Heart left ventricle (tissue), 16 donors: ENCODE results near the gene PTPRM. TPM values are rescaled to one million over a fixed set of nuclear protein-coding genes. Genes with fewer than 3 reads are reported as not detected.
A peak's percentile ranks its signal among the peaks of the same experiment; 100 is the strongest.

ENCODE experiments used
- ATAC-seq, 4 donors: fragments of 200-7000 bp; cut with Tn5 transposase; one replicate each; pipeline ENCODE4 v1.9.1; 2020 to 2022; ENCODE audit warnings: moderate library complexity in 4 of 4, mild to moderate bottlenecking in 3 of 4, moderate number of reproducible peaks in 1 of 4
- DNase-seq, 5 donors: peaks; one replicate each; pipeline ENCODE4 v3.0.0-alpha.2; 2020
- H3K27ac ChIP-seq, 12 donors: fragments of 200-600 bp; sonication (generic) in 4 of 12; one replicate each; pipeline versions ENCODE4 v1.5.0 to v1.8.0; 2016 to 2022; ENCODE audit warnings: mild to moderate bottlenecking in 2 of 12
- H3K27me3 ChIP-seq, 9 donors: fragments of 200-600 bp; sonication (generic) in 2 of 9; one replicate each; pipeline versions ENCODE4 v1.5.1 to v1.8.0; 2016 to 2022; ENCODE audit warnings: mild to moderate bottlenecking in 3 of 9
- H3K36me3 ChIP-seq, 9 donors: fragments of 200-600 bp; sonication (generic) in 2 of 9; one replicate each; pipeline versions ENCODE4 v1.5.0 to v1.8.0; 2018 to 2022; ENCODE audit warnings: mild to moderate bottlenecking in 2 of 9
- H3K4me1 ChIP-seq, 12 donors: fragments of 200-600 bp; sonication (generic) in 4 of 12; one replicate each; pipeline versions ENCODE4 v1.5.0 to v1.8.0; 2016 to 2022; ENCODE audit warnings: mild to moderate bottlenecking in 3 of 12
- H3K4me3 ChIP-seq, 12 donors: fragments of 200-600 bp; sonication (generic) in 4 of 12; one replicate each; pipeline versions ENCODE4 v1.5.0 to v1.8.0; 2017 to 2022; ENCODE audit warnings: mild to moderate bottlenecking in 9 of 12, moderate library complexity in 4 of 12
- H3K9me3 ChIP-seq, 12 donors: fragments of 200-600 bp; sonication (generic) in 4 of 12; one replicate each; pipeline versions ENCODE4 v1.5.0 to v1.8.0; 2016 to 2022; ENCODE audit warnings: mild to moderate bottlenecking in 1 of 12
- CTCF ChIP-seq, 12 donors: fragments of 200-600 bp; sonication (generic) in 4 of 12; IDR thresholded peaks; one replicate each; pipeline versions ENCODE4 v1.5.0 to v1.8.0; 2018 to 2022; ENCODE audit warnings: antibody characterized with exemption in 12 of 12, mild to moderate bottlenecking in 5 of 12
- POLR2A ChIP-seq, 2 donors: fragments of 450-650 bp; IDR thresholded peaks; one replicate each; pipeline ENCODE4 v1.6.1; 2017; ENCODE audit warnings: antibody characterized with exemption in 2 of 2, mild to moderate bottlenecking in 2 of 2, moderate library complexity in 2 of 2
- WGBS, 4 donors: extraction: QIAGEN DNeasy Blood & Tissue Kit in 2 of 4; methylation state at CpG; one replicate each; pipeline versions ENCODE4 v1.1.5 to v1.1.7; 2013 to 2018; 5-methylcytosine and 5-hydroxymethylcytosine counted together
- intact Hi-C, 10 donors: fragments of 100-400 bp; cut with DNase I; formaldehyde crosslinking; loops; one replicate each; pipeline versions ENCODE4 v1.11.1 to v1.14.2; 2022
- polyA plus RNA-seq, 2 donors: library from polyadenylated mRNA; stranded (reverse); fragments of 200-250 nt; gene quantifications; one replicate each; pipeline ENCODE4 v1.2.3, GENCODE V29; 2013
- total RNA-seq, 9 donors: library from RNA; depleted of rRNA in 2 of 9; stranded (reverse); fragments of >200 nt in 2 of 9; fragmentation: NEBNext Ultra II Directional in 3 of 9; extraction: Animal tissue kit (Norgen Biotek cat#: 25700) in 3 of 9; gene quantifications; one replicate each; pipeline versions ENCODE4 v1.1.0 to v1.2.4, GENCODE V29; 2016 to 2023
- donor health status: ischemic (EF 13 %, LVEDD 7.1; RV severe dilation, severe dysfunction).
- donor health status: healthy with polysubstance abuse.
- donor health status: DM: no; HTN: yes; CAD: no.
- donor health status: DM: no; HTN: no; CAD: no.
- donor health status: ischemic (EF 25% LVEDD 6.9; RV normal size, moderate dysfunction).
- donor health status: ischemic (EF 25% LVEDD 5.7; RV mildly dilated, moderate dysfunction).
- donor health status: healthy.
- donor health status: DM: yes; HTN: yes; CAD: no.
- donor health status: ischemic (EF 35%, LVEDD 5.7; RV mildly dilated, moderate dysfunction).
- donor health status: nonischemic (EF 11% LVEDD 7.7; RV severe dilation, severe dysfunction).
- donor health status: DM: yes; HTN: yes; CAD: no.
- donor health status: PGD.
- donor health status: ischemic (EF 29% LVEDD 5.4; RV normal size, mild dysfunction).
- donor health status: nonischemic (EF 23%, LVEDD 6.1; RV moderate dilation, normal function).

PTPRM gene
- total and polyA plus RNA-seq, 11 donors: 93.8 to 186 (median 123) TPM

DNA sequence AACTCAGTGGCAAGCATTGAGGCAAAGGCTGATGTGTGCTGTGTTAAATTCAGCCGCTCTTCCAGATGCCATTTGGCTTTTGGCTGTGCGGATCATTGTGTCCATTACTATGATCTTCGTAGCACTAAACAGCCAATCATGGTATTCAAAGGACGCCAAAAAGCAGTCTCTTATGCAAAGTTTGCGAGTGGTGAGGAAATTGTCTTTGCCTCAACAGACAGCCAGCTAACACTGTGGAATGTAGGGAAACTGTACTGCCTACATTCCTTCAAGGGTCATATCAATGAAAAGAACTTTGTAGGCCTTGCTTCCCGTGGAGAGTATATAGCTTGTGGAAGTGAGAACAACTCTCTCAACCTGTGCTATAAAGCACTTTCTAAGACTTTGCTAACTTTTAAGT, 846.6 kb downstream of the PTPRM start:
- ATAC-seq (no peak), DNase-seq (no peak)
- peaks cover 0 to 2% (median 0%) of the 10 kb centered on the region in 12 donors for H3K4me1 ChIP-seq
- no peak overlapping the region for H3K27ac ChIP-seq
- H3K27me3 ChIP-seq: no peaks in the 10 kb centered on the region
- H3K9me3 ChIP-seq: peaks cover 0 to 36% (median 12%) of the 10 kb centered on the region in 12 donors
- WGBS, 4 donors: 56 to 77% (median 60%) methylated on average over 6 of the region's 6 CpGs
- H3K4me3 ChIP-seq: no peak overlapping the region
- intact Hi-C loops: no loop called here
- TF ChIP-seq POLR2A (IDR thresholded peaks at IDR 0.05): no peak
- no peak for TF ChIP-seq CTCF (IDR thresholded peaks at IDR 0.05)
- peaks cover 0 to 4% (median 0%) of the 10 kb centered on the region in 9 donors for H3K36me3 ChIP-seq

- DNase-seq: no peak
- 39 to 54% (median 47%) methylated on average over 14 to 15 of the region's 15 CpGs for WGBS, 4 donors
- Histone ChIP-seq H3K27me3 (no peaks in the 10 kb centered on the region), H3K9me3 (peaks cover 0 to 24% (median 7%) of the 10 kb centered on the region in 12 donors), H3K4me1 (peaks cover 0 to 2% (median 0%) of the 10 kb centered on the region in 12 donors), H3K4me3 (no peak overlapping the region), H3K36me3 (no peaks in the 10 kb centered on the region), H3K27ac (peak overlapping the region in 2 of 12 donors; percentile 25 to 49)
- peak in 2 of 4 donors; percentile 39 to 57 for ATAC-seq
- no peak for TF ChIP-seq POLR2A (IDR thresholded peaks at IDR 0.05)
- no peak for TF ChIP-seq CTCF (IDR thresholded peaks at IDR 0.05)
- intact Hi-C loops: no loop called here
These were observed 849.3 kb downstream of the PTPRM start for GRCh38 chr18:8416212-8417019.

- DNase-seq (no peak), ATAC-seq (no peak)
- no peak overlapping the region for H3K4me3 ChIP-seq
- TF ChIP-seq CTCF (IDR thresholded peaks at IDR 0.05): no peak
- TF ChIP-seq POLR2A (IDR thresholded peaks at IDR 0.05): no peak
- H3K9me3 ChIP-seq: no peaks in the 10 kb centered on the region
- no peaks in the 10 kb centered on the region for H3K27me3 ChIP-seq
- H3K36me3 ChIP-seq: no peaks in the 10 kb centered on the region
- peaks cover 0 to 6% (median 0%) of the 10 kb centered on the region in 12 donors for H3K4me1 ChIP-seq
- intact Hi-C loops: no loop called here
- no peak overlapping the region for H3K27ac ChIP-seq
- 94 to 96% (median 96%) methylated on average over 3 of the region's 3 CpGs for WGBS, 4 donors
These were observed 855.3 kb downstream of the PTPRM start for GRCh38 chr18:8422391-8422790.

DNA sequence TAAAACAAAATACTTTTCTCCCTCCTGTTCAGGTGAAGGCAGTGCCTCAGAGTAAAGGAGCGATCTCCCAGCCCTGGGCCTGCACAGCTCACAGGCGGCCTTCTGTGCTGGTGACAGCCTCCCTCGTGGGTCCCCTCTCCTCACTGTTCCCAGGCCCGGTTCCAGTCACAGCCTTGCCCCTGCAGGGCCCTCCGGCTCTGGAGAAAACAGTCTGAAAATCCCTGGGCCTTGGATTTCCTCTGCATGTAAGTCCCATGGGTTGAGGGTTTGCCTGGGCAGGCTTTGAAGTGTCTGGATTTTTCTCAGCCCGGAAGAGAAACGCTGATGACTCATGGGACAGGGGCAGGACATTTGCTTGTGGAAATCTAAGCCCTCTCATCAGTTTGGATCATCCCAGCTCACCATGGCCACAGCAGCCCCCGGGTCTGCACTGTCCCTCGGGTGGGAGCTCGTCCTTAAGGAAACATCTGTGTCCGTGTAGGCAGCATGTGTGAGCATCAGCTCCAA, 856.0 kb downstream of the PTPRM start:
- no peak for TF ChIP-seq POLR2A (IDR thresholded peaks at IDR 0.05)
- no peak for TF ChIP-seq CTCF (IDR thresholded peaks at IDR 0.05)
- no peaks in the 10 kb centered on the region for H3K9me3 ChIP-seq
- peak in 1 of 5 donors; percentile 13 for DNase-seq
- 48 to 61% (median 59%) methylated on average over 11 of the region's 11 CpGs for WGBS, 4 donors
- intact Hi-C loops: no loop called here
- H3K27me3 ChIP-seq: no peaks in the 10 kb centered on the region
- no peak overlapping the region for H3K4me3 ChIP-seq
- peak overlapping the region in 2 of 12 donors; percentile 15 to 19 for H3K27ac ChIP-seq
- ATAC-seq: peak in 3 of 4 donors; percentile 35 to 45 (median 43)
- peaks cover 0 to 6% (median 0%) of the 10 kb centered on the region in 12 donors for H3K4me1 ChIP-seq
- H3K36me3 ChIP-seq: no peaks in the 10 kb centered on the region
